Activated CD4-positive, alpha-beta T cell treated with anti-CD3 and anti-CD28 coated beads for 36 hours (primary cell): Measurements from ENCODE around the gene SDC4. TPM values are rescaled to one million over a fixed set of nuclear protein-coding genes. Genes with fewer than 3 reads are reported as not detected.
A peak's percentile ranks its signal among the peaks of the same experiment; 100 is the strongest.

Experiments used
- ATAC-seq: fragments of 200-7000 bp; cut with Tn5 transposase; one replicate; pipeline ENCODE4 v1.10.0; 2021; ENCODE audit warnings: mild to moderate bottlenecking, moderate library complexity
- CTCF ChIA-PET: fragments of 350-600 bp; sonication (Branson Sonifier 250); formaldehyde crosslinking; loops from one replicate; lab custom pipeline; 2021; ENCODE audit warnings: antibody characterized with exemption; lab: Charles Lee
- POLR2A ChIA-PET: fragments of 350-600 bp; sonication (Branson Sonifier 250); formaldehyde crosslinking; loops from one replicate; lab custom pipeline; 2021; ENCODE audit warnings: antibody characterized with exemption, inconsistent platforms; lab: Charles Lee
- DNase-seq: peaks from one replicate; pipeline ENCODE4 v3.0.0-alpha.2; 2020
- H3K27ac Mint-ChIP-seq: one replicate; pipeline ENCODE4 v1.8.0; 2021; ENCODE audit warnings: mixed read lengths
- H3K27me3 Mint-ChIP-seq: one replicate; pipeline ENCODE4 v1.8.0; 2021; ENCODE audit warnings: mixed read lengths
- H3K36me3 Mint-ChIP-seq: one replicate; pipeline ENCODE4 v1.8.0; 2021; ENCODE audit warnings: low read depth, mixed read lengths
- H3K4me1 Mint-ChIP-seq: one replicate; pipeline ENCODE4 v1.8.0; 2021; ENCODE audit warnings: mixed read lengths
- H3K4me3 Mint-ChIP-seq: one replicate; pipeline ENCODE4 v1.8.0; 2021; ENCODE audit warnings: mild to moderate bottlenecking, moderate library complexity, mixed read lengths
- H3K9me3 Mint-ChIP-seq: one replicate; pipeline ENCODE4 v1.8.0; 2021; ENCODE audit warnings: low read depth, mixed read lengths
- intact Hi-C, 2 experiments: fragments of 100-400 bp; cut with DNase I in 1 of 2; cut with micrococcal nuclease in 1 of 2; formaldehyde crosslinking; loops; one replicate each; pipeline versions ENCODE4 v1.14.2 to v1.15.1; 2022 to 2024; cut with DNase I, micrococcal nuclease
- total RNA-seq, 2 experiments: library from RNA; stranded (reverse); gene quantifications; one replicate each; pipeline ENCODE4 v1.2.3, GENCODE V29; 2021

Gene SDC4
- total RNA-seq, 2 experiments from 2014 or later = 24.0 to 31.0 TPM

GRCh38 chr20:45294659-45295058 lies 53.6 kb downstream of the SDC4 start:
- Mint-ChIP-seq H3K9me3 (peaks cover 2% of the 10 kb centered on the region), H3K4me3 (no peak overlapping the region), H3K27me3 (peaks cover 35% of the 10 kb centered on the region), H3K4me1 (peaks cover 3% of the 10 kb centered on the region), H3K27ac (no peak overlapping the region), H3K36me3 (no peaks in the 10 kb centered on the region)
- ChIA-PET CTCF (interaction anchor here (0.6 to 6.4 kb wide), 43 partner anchors 8 to 496 kb away, joined by 3 to 102 read pairs (median 6); partner anchors contain the start of genes MATN4, PIGT and SEMG1), POLR2A (interaction anchor here (0.9 kb wide), 1 partner anchor 77 kb away, joined by 4 read pairs; no protein-coding TSS in a partner anchor)
- ATAC-seq = no peak
- DNase-seq = no peak
- intact Hi-C loops = loop anchor here (5.0 kb wide), 3 partner anchors 57 to 252 kb away; no protein-coding TSS in a partner anchor

GRCh38 chr20:45294003-45294368 lies 54.2 kb downstream of the SDC4 start:
- CTCF ChIA-PET = interaction anchor here (0.6 to 6.4 kb wide), 72 partner anchors 9 to 1163 kb away, joined by 3 to 102 read pairs (median 4); partner anchors contain the start of genes MATN4, PIGT, SEMG1 and SEMG2
- POLR2A ChIA-PET = interaction anchor here (0.6 to 0.9 kb wide), 3 partner anchors 10 to 498 kb away, joined by 3 to 4 read pairs (median 3); partner anchors contain the start of genes DNTTIP1 and WFDC3
- peaks cover 2% of the 10 kb centered on the region for H3K9me3 Mint-ChIP-seq

GRCh38 chr20:45293041-45294002 lies 54.9 kb downstream of the SDC4 start:
- intact Hi-C loops = loop anchor here (1.0 to 5.0 kb wide), 4 partner anchors 18 to 251 kb away; no protein-coding TSS in a partner anchor
- peak; percentile 93 for ATAC-seq
- Mint-ChIP-seq H3K27ac (peak overlapping the region; percentile 42), H3K36me3 (no peaks in the 10 kb centered on the region), H3K4me3 (peak overlapping the region; percentile 67), H3K27me3 (peaks cover 33% of the 10 kb centered on the region), H3K4me1 (peaks cover 3% of the 10 kb centered on the region), H3K9me3 (peaks cover 2% of the 10 kb centered on the region)
- DNase-seq = peak; percentile 92
- CTCF ChIA-PET = interaction anchor here (0.6 to 6.4 kb wide), 73 partner anchors 9 to 1163 kb away, joined by 3 to 102 read pairs (median 4); partner anchors contain the start of genes MATN4, PIGT, SEMG2 and SLPI
- POLR2A ChIA-PET = interaction anchor here (0.6 to 0.9 kb wide), 3 partner anchors 10 to 499 kb away, joined by 3 to 4 read pairs (median 3); partner anchors contain the start of genes DNTTIP1 and WFDC3

More at GRCh38 chr20:45294003-45294368, 54.2 kb downstream of the SDC4 start:
- DNase-seq = no peak
- no peak for ATAC-seq
- Mint-ChIP-seq H3K4me1 (peaks cover 3% of the 10 kb centered on the region), H3K27ac (no peak overlapping the region), H3K4me3 (peak overlapping the region; percentile 67), H3K36me3 (no peaks in the 10 kb centered on the region), H3K27me3 (peaks cover 35% of the 10 kb centered on the region)
- intact Hi-C loops = loop anchor here (5.0 kb wide), 3 partner anchors 57 to 252 kb away; no protein-coding TSS in a partner anchor

- ChIA-PET POLR2A (no interaction called here), CTCF (interaction anchor here (0.7 to 6.4 kb wide), 22 partner anchors 8 to 272 kb away, joined by 3 to 102 read pairs (median 5); no protein-coding TSS in a partner anchor)
- no peak overlapping the region for H3K4me3 Mint-ChIP-seq
- intact Hi-C loops = loop anchor here (5.0 kb wide), 3 partner anchors 55 to 250 kb away; no protein-coding TSS in a partner anchor
- H3K36me3 Mint-ChIP-seq = no peaks in the 10 kb centered on the region
- ATAC-seq (no peak), DNase-seq (no peak)
- peaks cover 2% of the 10 kb centered on the region for H3K9me3 Mint-ChIP-seq
- peaks cover 34% of the 10 kb centered on the region for H3K27me3 Mint-ChIP-seq
- peaks cover 3% of the 10 kb centered on the region for H3K4me1 Mint-ChIP-seq
- H3K27ac Mint-ChIP-seq = no peak overlapping the region
Measured at GRCh38 chr20:45292343-45292742, 55.9 kb downstream of the SDC4 start.

- intact Hi-C loops = loop anchor here (1.0 to 5.0 kb wide), 7 partner anchors 54 to 281 kb away; no protein-coding TSS in a partner anchor
- no peaks in the 10 kb centered on the region for H3K36me3 Mint-ChIP-seq
- no peak overlapping the region for H3K27ac Mint-ChIP-seq
- DNase-seq (no peak), ATAC-seq (no peak)
- ChIA-PET CTCF (interaction anchor here (0.6 to 6.4 kb wide), 32 partner anchors 11 to 1876 kb away, joined by 3 to 102 read pairs (median 4); partner anchors contain the start of gene SYS1), POLR2A (no interaction called here)
- peaks cover 34% of the 10 kb centered on the region for H3K27me3 Mint-ChIP-seq
- H3K9me3 Mint-ChIP-seq = peaks cover 2% of the 10 kb centered on the region
- H3K4me3 Mint-ChIP-seq = no peak overlapping the region
- H3K4me1 Mint-ChIP-seq = peaks cover 3% of the 10 kb centered on the region
Measured at GRCh38 chr20:45291526-45291925, 56.7 kb downstream of the SDC4 start.

- CTCF ChIA-PET = interaction anchor here (0.6 to 6.4 kb wide), 37 partner anchors 10 to 480 kb away, joined by 3 to 102 read pairs (median 4); partner anchors contain the start of gene SYS1
- POLR2A ChIA-PET = interaction anchor here (0.6 kb wide), 1 partner anchor 324 kb away, joined by 3 read pairs; no protein-coding TSS in a partner anchor
- Mint-ChIP-seq H3K27ac (no peak overlapping the region), H3K4me1 (peaks cover 3% of the 10 kb centered on the region), H3K27me3 (peaks cover 31% of the 10 kb centered on the region), H3K9me3 (peaks cover 2% of the 10 kb centered on the region), H3K4me3 (no peak overlapping the region), H3K36me3 (no peaks in the 10 kb centered on the region)
- ATAC-seq (peak; percentile 42), DNase-seq (peak; percentile 83)
- intact Hi-C loops = loop anchor here (1.0 to 5.0 kb wide), 7 partner anchors 54 to 280 kb away; no protein-coding TSS in a partner anchor
Measured at GRCh38 chr20:45290677-45291355, 57.4 kb downstream of the SDC4 start.

- peaks cover 29% of the 10 kb centered on the region for H3K27me3 Mint-ChIP-seq
- H3K4me1 Mint-ChIP-seq = peaks cover 3% of the 10 kb centered on the region
- H3K9me3 Mint-ChIP-seq = peaks cover 1% of the 10 kb centered on the region
- intact Hi-C loops = loop anchor here (2.0 to 5.0 kb wide), 6 partner anchors 53 to 279 kb away; no protein-coding TSS in a partner anchor
- H3K36me3 Mint-ChIP-seq = no peaks in the 10 kb centered on the region
- ATAC-seq = no peak
- DNase-seq = no peak
- no peak overlapping the region for H3K27ac Mint-ChIP-seq
- CTCF ChIA-PET = interaction anchor here (0.6 to 6.4 kb wide), 31 partner anchors 9 to 481 kb away, joined by 3 to 102 read pairs (median 5); partner anchors contain the start of gene SYS1
- POLR2A ChIA-PET = no interaction called here
- no peak overlapping the region for H3K4me3 Mint-ChIP-seq
Measured at GRCh38 chr20:45289942-45290676, 58.1 kb downstream of the SDC4 start.

- no peaks in the 10 kb centered on the region for H3K36me3 Mint-ChIP-seq
- DNase-seq = no peak
- H3K4me1 Mint-ChIP-seq = peaks cover under 1% of the 10 kb centered on the region
- no peaks in the 10 kb centered on the region for H3K9me3 Mint-ChIP-seq
- intact Hi-C loops = no loop called here
- H3K4me3 Mint-ChIP-seq = no peak overlapping the region
- CTCF ChIA-PET = interaction anchor here (0.8 to 6.4 kb wide), 3 partner anchors 14 to 191 kb away, joined by 3 to 102 read pairs (median 7); no protein-coding TSS in a partner anchor
- H3K27me3 Mint-ChIP-seq = peaks cover 23% of the 10 kb centered on the region
- no peak for ATAC-seq
- no peak overlapping the region for H3K27ac Mint-ChIP-seq
- POLR2A ChIA-PET = no interaction called here
Measured at GRCh38 chr20:45288860-45289259, 59.4 kb downstream of the SDC4 start.

- CTCF ChIA-PET = interaction anchor here (0.6 to 1.5 kb wide), 4 partner anchors 12 to 244 kb away, joined by 3 to 7 read pairs (median 4); no protein-coding TSS in a partner anchor
- no peak overlapping the region for H3K27ac Mint-ChIP-seq
- no peaks in the 10 kb centered on the region for H3K9me3 Mint-ChIP-seq
- DNase-seq (no peak), ATAC-seq (no peak)
- H3K4me3 Mint-ChIP-seq = no peak overlapping the region
- POLR2A ChIA-PET = no interaction called here
- no peaks in the 10 kb centered on the region for H3K36me3 Mint-ChIP-seq
- intact Hi-C loops = no loop called here
- no peaks in the 10 kb centered on the region for H3K4me1 Mint-ChIP-seq
- H3K27me3 Mint-ChIP-seq = peaks cover 26% of the 10 kb centered on the region
Measured at GRCh38 chr20:45288376-45288775, 59.8 kb downstream of the SDC4 start.
